Lower leg skin (tissue), 4 donors: ENCODE results near the gene SPDYE1. TPM values are rescaled to one million over a fixed set of nuclear protein-coding genes. Genes with fewer than 3 reads are reported as not detected.
"Not testable (repeated sequence)": the region's sequence is repeated elsewhere in the genome, so short reads cannot be mapped to it uniquely, and the experiment has no call there.

ENCODE experiments used
- DNase-seq, 2 donors: peaks; one replicate each; pipeline ENCODE4 v3.0.0-alpha.2; 2019; ENCODE audit warnings: low spot score in 2 of 2
- H3K4me3 ChIP-seq: fragments of 200-600 bp; sonication (generic); 2 replicates; pipeline ENCODE4 v1.5.1; 2017; ENCODE audit warnings: mild to moderate bottlenecking, low read depth; ENCODE audit not compliant: poor library complexity, severe bottlenecking
- POLR2A ChIP-seq, 2 donors: fragments of 450-650 bp; IDR thresholded peaks; one replicate each; pipeline ENCODE4 v1.6.1; 2016 to 2017; ENCODE audit warnings: antibody characterized with exemption in 2 of 2, mild to moderate bottlenecking in 1 of 2, moderate library complexity in 1 of 2
- WGBS, 2 donors: methylation state at CpG; one replicate each; pipeline ENCODE4 v1.1.5; 2018; 5-methylcytosine and 5-hydroxymethylcytosine counted together
- intact Hi-C: fragments of 100-400 bp; cut with DNase I; formaldehyde crosslinking; loops from one replicate; pipeline ENCODE4 v1.15.0; 2023; ENCODE audit warnings: low total_unique reads
- total RNA-seq, 4 donors: library from RNA; depleted of rRNA; stranded (reverse); fragments of >200 nt; gene quantifications; one replicate each; pipeline ENCODE4 v1.1.0, GENCODE V29; 2016
- TF ChIP-seq, protein P1 (sequence below), 3 donors: fragments of 450-650 bp; IDR thresholded peaks; one replicate each; pipeline ENCODE4 v1.5.1; 2016; ENCODE audit warnings: antibody characterized with exemption in 3 of 3, mild to moderate bottlenecking in 3 of 3, moderate library complexity in 2 of 3

SPDYE1 gene
- total RNA-seq, 4 donors from 2014 or later: 0.69 TPM; not detected in 3

DNA sequence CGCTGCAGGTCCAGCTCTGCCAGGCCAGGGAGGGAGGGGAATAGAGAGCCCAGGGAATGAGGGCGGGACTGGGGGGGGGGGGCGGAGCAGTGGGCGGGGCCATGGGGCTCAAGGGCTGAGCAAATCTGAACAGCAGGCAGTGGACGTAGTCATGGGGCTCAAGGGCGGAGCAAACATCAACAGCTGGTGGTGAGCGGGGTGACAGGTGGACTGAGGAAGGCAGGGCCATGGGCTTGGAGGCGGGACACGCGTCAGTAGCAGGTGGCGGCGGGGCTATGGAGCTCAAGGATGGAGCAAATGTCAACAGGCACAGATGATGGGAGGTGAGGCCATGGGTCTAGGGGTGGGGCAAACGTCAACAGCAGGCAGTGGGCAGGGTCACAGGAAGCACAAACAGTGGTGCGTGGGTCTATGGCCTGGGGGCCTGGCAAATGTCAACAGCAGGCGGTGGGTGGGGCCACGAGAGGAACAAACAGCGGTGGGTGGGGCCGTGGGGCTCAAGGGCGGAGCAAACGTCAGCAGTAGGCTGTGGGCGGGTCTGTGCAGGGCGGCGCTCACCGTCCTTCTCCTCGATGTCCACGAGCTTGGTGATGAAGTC is 41.4 kb downstream of the SPDYE1 start:
- intact Hi-C loops: not testable (repeated sequence)
- 0 to 9% methylated on average over 13 to 20 of the region's 26 CpGs for WGBS, 2 donors

DNA sequence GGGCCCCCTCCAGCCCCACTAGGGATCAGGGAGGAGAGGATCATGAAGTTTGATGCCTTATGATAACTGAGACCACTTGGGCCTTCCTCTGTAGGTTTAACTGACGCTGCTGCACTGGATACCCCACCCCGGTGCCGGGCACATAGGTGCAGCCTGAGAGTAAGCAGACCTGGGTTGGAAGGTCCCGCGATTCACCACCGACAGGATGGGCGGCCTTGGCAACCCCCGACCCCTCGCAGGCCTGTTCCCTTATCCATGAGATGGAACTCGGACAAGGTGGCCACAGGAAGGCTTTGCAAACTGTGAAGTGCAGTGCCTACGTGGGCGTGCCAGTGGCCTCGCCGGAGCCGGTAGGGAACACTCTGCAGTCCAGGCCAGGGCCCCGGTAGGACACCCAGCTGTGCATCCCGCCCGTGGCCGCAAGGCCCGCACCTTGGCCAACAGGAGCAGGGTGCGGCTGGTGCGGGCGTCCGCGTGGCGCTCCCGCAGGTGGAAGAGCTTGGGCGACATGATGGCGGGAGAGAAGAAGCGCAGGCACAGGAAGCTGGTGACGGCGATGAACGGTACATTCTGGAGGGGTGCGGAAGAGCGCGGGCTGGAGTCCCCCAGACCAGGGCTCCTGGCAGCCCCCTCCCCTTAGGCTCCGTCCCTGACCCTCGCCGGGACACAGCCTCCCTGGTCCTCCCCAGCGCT is 42.2 kb downstream of the SPDYE1 start:
- DNase-seq, intact Hi-C loops, H3K4me3 ChIP-seq: not testable (repeated sequence)
- no CpG with 5 or more reads among the region's 40 CpGs for WGBS, 2 donors

More for the DNA sequence above, 41.4 kb downstream of the SPDYE1 start:
- not testable (repeated sequence) for H3K4me3 ChIP-seq
- DNase-seq: peak; percentile 94 to 99

DNA sequence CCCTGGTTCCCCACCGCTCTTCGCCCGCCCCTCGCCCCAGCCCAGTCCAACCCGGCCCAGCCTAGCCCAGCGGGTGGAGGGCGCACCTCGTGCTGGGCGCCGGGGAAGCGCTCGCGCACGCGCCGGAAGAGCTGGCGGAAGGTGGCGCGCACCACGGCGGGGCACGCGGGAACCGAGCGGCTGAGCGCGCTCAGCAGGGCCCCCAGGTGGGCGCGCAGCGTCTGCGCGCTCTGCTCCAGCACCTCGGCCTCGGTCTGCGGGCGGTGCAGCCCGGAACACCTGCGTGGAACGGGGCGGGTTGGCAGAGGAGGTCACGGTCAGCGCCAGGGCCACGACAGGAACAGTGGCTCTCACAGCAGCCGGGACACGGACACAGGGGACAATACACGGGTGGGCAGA is 42.8 kb downstream of the SPDYE1 start:
- H3K4me3 ChIP-seq, intact Hi-C loops, DNase-seq: not testable (repeated sequence)
- 1% methylated on average over 15 of the region's 46 CpGs; no CpG with 5 or more reads in 1 of the 2 donors for WGBS, 2 donors

DNA sequence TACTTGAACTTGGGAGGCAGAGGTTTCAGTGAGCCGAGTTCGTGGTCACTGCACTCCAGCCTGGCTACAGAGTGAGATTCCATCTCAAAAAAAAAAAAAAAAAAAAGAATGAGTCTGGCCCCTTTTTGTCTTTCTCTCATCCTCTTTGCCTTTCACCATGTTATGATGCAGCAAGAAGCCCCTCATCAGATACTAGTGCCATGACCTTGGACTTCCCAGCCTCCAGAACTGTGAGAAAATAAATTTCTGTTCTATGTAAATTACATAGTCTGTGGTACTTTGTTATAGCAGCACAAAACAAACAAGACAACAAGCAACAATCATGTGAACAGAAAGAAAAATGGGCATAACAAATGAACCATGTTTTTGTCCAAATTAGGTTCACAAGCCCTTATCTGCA is 44.5 kb downstream of the SPDYE1 start:
- intact Hi-C loops: no loop called here
- 85 to 96% methylated on average over 2 of the region's 2 CpGs for WGBS, 2 donors

DNA sequence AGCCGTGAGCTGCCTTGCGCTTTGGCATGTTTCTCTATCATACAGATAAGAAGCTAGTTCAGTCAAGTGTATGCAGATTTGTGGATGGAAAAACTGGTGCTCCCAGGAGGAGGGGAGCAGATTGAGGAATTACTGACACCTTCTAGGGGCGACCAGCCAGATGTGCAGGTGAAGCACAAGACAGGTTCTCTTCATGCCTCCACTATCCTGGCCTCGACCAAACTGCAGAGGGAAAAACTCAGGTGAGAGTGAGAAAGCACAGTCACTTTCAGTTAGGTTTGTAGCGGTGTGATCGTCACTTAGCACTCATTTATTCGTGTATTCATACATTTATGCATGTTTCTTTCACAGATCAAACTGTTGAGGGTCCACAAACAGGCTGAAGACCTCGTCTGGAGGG is 46.2 kb downstream of the SPDYE1 start:
- no peak for TF ChIP-seq POLR2A (IDR thresholded peaks at IDR 0.05)
- TF ChIP-seq, protein P1, sequence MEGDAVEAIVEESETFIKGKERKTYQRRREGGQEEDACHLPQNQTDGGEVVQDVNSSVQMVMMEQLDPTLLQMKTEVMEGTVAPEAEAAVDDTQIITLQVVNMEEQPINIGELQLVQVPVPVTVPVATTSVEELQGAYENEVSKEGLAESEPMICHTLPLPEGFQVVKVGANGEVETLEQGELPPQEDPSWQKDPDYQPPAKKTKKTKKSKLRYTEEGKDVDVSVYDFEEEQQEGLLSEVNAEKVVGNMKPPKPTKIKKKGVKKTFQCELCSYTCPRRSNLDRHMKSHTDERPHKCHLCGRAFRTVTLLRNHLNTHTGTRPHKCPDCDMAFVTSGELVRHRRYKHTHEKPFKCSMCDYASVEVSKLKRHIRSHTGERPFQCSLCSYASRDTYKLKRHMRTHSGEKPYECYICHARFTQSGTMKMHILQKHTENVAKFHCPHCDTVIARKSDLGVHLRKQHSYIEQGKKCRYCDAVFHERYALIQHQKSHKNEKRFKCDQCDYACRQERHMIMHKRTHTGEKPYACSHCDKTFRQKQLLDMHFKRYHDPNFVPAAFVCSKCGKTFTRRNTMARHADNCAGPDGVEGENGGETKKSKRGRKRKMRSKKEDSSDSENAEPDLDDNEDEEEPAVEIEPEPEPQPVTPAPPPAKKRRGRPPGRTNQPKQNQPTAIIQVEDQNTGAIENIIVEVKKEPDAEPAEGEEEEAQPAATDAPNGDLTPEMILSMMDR (IDR thresholded peaks at IDR 0.05): no peak
- intact Hi-C loops: no loop called here
- DNase-seq: no peak
- peak overlapping the region; percentile 90 for H3K4me3 ChIP-seq
- WGBS, 2 donors: 22 to 31% methylated on average over 8 of the region's 8 CpGs

More for the DNA sequence above, 44.5 kb downstream of the SPDYE1 start:
- TF ChIP-seq POLR2A (IDR thresholded peaks at IDR 0.05): no peak
- TF ChIP-seq, protein P1 (IDR thresholded peaks at IDR 0.05): no peak
- no peak overlapping the region for H3K4me3 ChIP-seq
- DNase-seq: no peak

DNA sequence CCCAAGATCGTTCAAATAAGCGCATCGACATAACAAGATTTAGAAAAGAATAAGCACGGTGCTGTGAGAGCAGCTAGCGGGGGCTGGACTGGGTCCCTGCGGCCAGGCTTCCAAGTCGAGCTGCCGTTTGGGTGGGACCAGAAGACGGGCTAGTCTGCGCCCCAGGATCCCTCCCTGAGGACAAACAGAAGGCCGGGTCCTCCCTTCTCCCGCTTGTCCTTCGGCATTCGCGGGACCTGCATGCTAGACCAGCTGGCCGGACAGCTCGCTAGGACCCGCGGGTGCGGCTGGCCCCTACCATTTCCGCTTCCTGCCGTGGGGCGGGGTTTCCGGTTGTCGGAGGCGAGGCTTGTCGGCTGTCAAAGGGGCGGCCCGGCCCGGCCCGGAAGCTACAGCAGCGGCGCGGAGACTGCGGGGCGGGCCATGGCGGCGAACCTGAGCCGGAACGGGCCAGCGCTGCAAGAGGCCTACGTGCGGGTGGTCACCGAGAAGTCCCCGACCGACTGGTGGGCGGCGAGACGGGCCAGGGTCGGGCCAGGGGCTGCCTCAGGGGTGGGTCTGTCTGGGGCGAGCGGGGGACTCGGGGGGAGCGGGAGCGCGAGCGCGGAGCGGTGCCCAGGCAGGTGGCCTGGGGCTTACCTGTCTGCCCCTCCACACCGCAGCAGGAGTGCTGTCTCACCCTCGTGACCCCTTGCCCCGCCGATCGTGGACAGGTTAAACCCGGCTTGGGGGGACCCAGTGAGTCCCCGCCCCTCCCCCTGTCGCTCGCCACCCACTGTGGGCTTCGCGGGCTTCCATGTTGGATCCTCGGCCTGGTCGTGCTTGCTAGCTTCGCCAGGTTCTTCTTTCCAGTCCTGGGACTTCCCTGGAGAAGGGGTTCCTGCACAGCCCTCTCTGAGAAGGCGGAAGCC is 46.9 kb downstream of the SPDYE1 start, which contains the start of gene DBNL:
TSS of gene DBNL (plus strand) at position 388 of the 911 bp plus-strand sequence. CDS start at position 424, 36 bp downstream.
- H3K4me3 ChIP-seq: peak within 1 kb of the TSS; percentile 90
- DNase-seq: peak; percentile 93 to 99
- WGBS, 2 donors: 0% methylated on average over 58 to 60 of the region's 74 CpGs
- intact Hi-C loops: no loop called here
- TF ChIP-seq, protein P1 (IDR thresholded peaks at IDR 0.05): no peak
- TF ChIP-seq POLR2A (IDR thresholded peaks at IDR 0.05): peak in 1 of 2 donors; percentile 27
